WTC11 (cell line): ENCODE measurements around the gene MB.

Experiments
- FOXP4 ChIP-seq: sonication (generic); formaldehyde crosslinking; IDR thresholded peaks from 2 replicates; pipeline ENCODE4 v1.8.0; 2022; ENCODE audit warnings: mild to moderate bottlenecking, missing genetic modification reagents
- TEAD4 ChIP-seq: sonication (generic); formaldehyde crosslinking; IDR thresholded peaks from 2 replicates; pipeline ENCODE4 v1.8.0; 2022; ENCODE audit warnings: mild to moderate bottlenecking, missing genetic modification reagents

GRCh38 chr22:35568751-35569739, 48.1 kb downstream of the MB start:
- no peak for TF ChIP-seq TEAD4 (CRISPR knock-in tag)
- TF ChIP-seq FOXP4 (CRISPR knock-in tag), result no peak
